Caco-2 (cell line): ENCODE data around the gene DSP. TPM values are rescaled to one million over a fixed set of nuclear protein-coding genes. Genes with fewer than 3 reads are reported as not detected.

Experiments used
- BruUV-seq: library from RNA; stranded (reverse); fragments of 400-500 nt; replicated peaks from 2 replicates; lab custom pipeline; 2021; lab: Mats Ljungman, UMichigan
- CTCF ChIA-PET: fragments of 300-600 bp; sonication (Branson Sonifier 250); formaldehyde crosslinking; loops from one replicate; lab custom pipeline; 2022; ENCODE audit warnings: antibody characterized with exemption; lab: Charles Lee
- POLR2A ChIA-PET: fragments of 300-600 bp; sonication (Branson Sonifier 250); formaldehyde crosslinking; loops from one replicate; lab custom pipeline; 2022; ENCODE audit warnings: antibody characterized with exemption; lab: Charles Lee
- DNase-seq, 2 experiments: peaks; one replicate each; pipeline versions ENCODE4 v3.0.0 to v3.0.0-alpha.2; 2020 to 2022
- H3K27me3 ChIP-seq: replicated peaks from 2 replicates; pipeline ENCODE4 v1.6.0; 2011; ENCODE audit warnings: low read length; ENCODE audit not compliant: control insufficient read depth, insufficient read depth
- H3K36me3 ChIP-seq: 2 replicates; pipeline ENCODE4 v1.5.1; 2011; ENCODE audit warnings: low read length; ENCODE audit not compliant: control insufficient read depth, insufficient read depth
- H3K4me1 ChIP-seq: fragments of 250-450 bp; sonication (Bioruptor Pico); 2 replicates; pipeline ENCODE4 v1.5.1; 2020; ENCODE audit warnings: mild to moderate bottlenecking
- H3K4me3 ChIP-seq: 2 replicates; pipeline ENCODE4 v1.5.1; 2011; ENCODE audit warnings: low read depth, mild to moderate bottlenecking, control low read depth, low read length
- H3K9me3 ChIP-seq: fragments of 250-450 bp; sonication (Bioruptor Pico); 2 replicates; pipeline ENCODE4 v1.5.1; 2020; ENCODE audit warnings: mild to moderate bottlenecking, moderate library complexity
- H3K27ac Mint-ChIP-seq: one replicate; pipeline ENCODE4 v1.8.0; 2022; ENCODE audit warnings: mixed read lengths; ENCODE audit not compliant: unreplicated experiment
- H3K27me3 Mint-ChIP-seq: one replicate; pipeline ENCODE4 v1.8.0; 2022; ENCODE audit warnings: mixed read lengths; ENCODE audit not compliant: insufficient read depth, unreplicated experiment
- H3K36me3 Mint-ChIP-seq: one replicate; pipeline ENCODE4 v1.8.0; 2022; ENCODE audit warnings: mild to moderate bottlenecking, mixed read lengths; ENCODE audit not compliant: insufficient read depth, unreplicated experiment
- H3K4me1 Mint-ChIP-seq: one replicate; pipeline ENCODE4 v1.8.0; 2022; ENCODE audit warnings: low read depth, mixed read lengths; ENCODE audit not compliant: unreplicated experiment
- H3K4me3 Mint-ChIP-seq: one replicate; pipeline ENCODE4 v1.8.0; 2022; ENCODE audit warnings: mild to moderate bottlenecking, moderate library complexity, mixed read lengths; ENCODE audit not compliant: unreplicated experiment
- H3K9me3 Mint-ChIP-seq: one replicate; pipeline ENCODE4 v1.8.0; 2022; ENCODE audit warnings: mixed read lengths; ENCODE audit not compliant: unreplicated experiment
- CTCF ChIP-seq, 2 experiments: fragments of 200-600 bp in 1 of 2; IDR thresholded peaks; 1 replicate in 1 of 2; 2 replicates in 1 of 2; pipeline versions ENCODE4 v1.5.1 to v1.8.0; 2011 to 2022; ENCODE audit warnings: antibody characterized with exemption in 1 of 2, control low read depth in 1 of 2, inconsistent platforms in 1 of 2, low read depth in 1 of 2, low read length in 1 of 2, mild to moderate bottlenecking in 1 of 2, moderate library complexity in 1 of 2; ENCODE audit not compliant: insufficient read depth in 1 of 2, severe bottlenecking in 1 of 2, unreplicated experiment in 1 of 2
- intact Hi-C: fragments of 100-400 bp; cut with micrococcal nuclease; formaldehyde crosslinking; loops from one replicate; pipeline ENCODE4 v1.10.0; 2022; ENCODE audit not compliant: unreplicated experiment
- total RNA-seq: library from RNA; stranded (reverse); gene quantifications from 2 replicates; pipeline ENCODE4 v1.2.3, GENCODE V29; 2022

DSP gene
- total RNA-seq, 1 experiment from 2014 or later, result 191 TPM

- no TSS peak for BruUV-seq
- POLR2A ChIA-PET, result interaction anchor here (0.6 to 1.1 kb wide), 4 partner anchors 11 to 93 kb away, joined by 3 to 14 read pairs (median 4); no protein-coding TSS in a partner anchor
- DNase-seq, result peak; percentile 81 to 88
- peak overlapping the region; percentile 91 for H3K27ac Mint-ChIP-seq
- CTCF ChIA-PET, result no interaction called here
- intact Hi-C loops, result loop anchor here (1.0 to 5.0 kb wide), 2 partner anchors 18 to 36 kb away; no protein-coding TSS in a partner anchor
- Histone ChIP-seq H3K4me1 (peaks cover 61% of the 10 kb centered on the region), H3K36me3 (no peaks in the 10 kb centered on the region), H3K4me3 (peak overlapping the region; percentile 95), H3K9me3 (no peaks in the 10 kb centered on the region), H3K27me3 (no peaks in the 10 kb centered on the region)
- no peaks in the 10 kb centered on the region for H3K9me3 Mint-ChIP-seq
- peaks cover 55% of the 10 kb centered on the region for H3K36me3 Mint-ChIP-seq
- peak overlapping the region; percentile 92 for H3K4me3 Mint-ChIP-seq
- TF ChIP-seq CTCF (IDR thresholded peaks at IDR 0.05; ENCODE audit: insufficient read depth in 1 of 2, low read depth in 1 of 2, low read length in 1 of 2, severe bottlenecking in 1 of 2, unreplicated experiment in 1 of 2), result no peak
- H3K4me1 Mint-ChIP-seq, result peaks cover 40% of the 10 kb centered on the region
- H3K27me3 Mint-ChIP-seq, result no peaks in the 10 kb centered on the region
Measured at GRCh38 chr6:7542874-7543624, 1.6 kb downstream of the DSP start.

GRCh38 chr6:7543789-7544424, 2.4 kb downstream of the DSP start:
- BruUV-seq, result no TSS peak
- POLR2A ChIA-PET, result interaction anchor here (0.6 kb wide), 1 partner anchor 94 kb away, joined by 14 read pairs; no protein-coding TSS in a partner anchor
- H3K4me1 Mint-ChIP-seq, result peaks cover 40% of the 10 kb centered on the region

More at GRCh38 chr6:7543789-7544424, 2.4 kb downstream of the DSP start:
- intact Hi-C loops, result loop anchor here (1.0 to 5.0 kb wide), 2 partner anchors 17 to 37 kb away; no protein-coding TSS in a partner anchor
- CTCF ChIA-PET, result no interaction called here
- Histone ChIP-seq H3K4me3 (peak overlapping the region; percentile 95), H3K9me3 (no peaks in the 10 kb centered on the region), H3K4me1 (peaks cover 59% of the 10 kb centered on the region), H3K36me3 (no peaks in the 10 kb centered on the region), H3K27me3 (no peaks in the 10 kb centered on the region)
- peak overlapping the region; percentile 92 for H3K4me3 Mint-ChIP-seq
- no peaks in the 10 kb centered on the region for H3K9me3 Mint-ChIP-seq
- peak overlapping the region; percentile 87 for H3K27ac Mint-ChIP-seq
- no peaks in the 10 kb centered on the region for H3K27me3 Mint-ChIP-seq
- TF ChIP-seq CTCF (IDR thresholded peaks at IDR 0.05; ENCODE audit: insufficient read depth in 1 of 2, low read depth in 1 of 2, low read length in 1 of 2, severe bottlenecking in 1 of 2, unreplicated experiment in 1 of 2), result no peak
- peaks cover 64% of the 10 kb centered on the region for H3K36me3 Mint-ChIP-seq
- no peak for DNase-seq
